Right lobe of liver (tissue), 6 donors: Measurements from ENCODE around the gene ADAM10. TPM values are rescaled to one million over a fixed set of nuclear protein-coding genes. Genes with fewer than 3 reads are reported as not detected.

ENCODE experiments used
- ATAC-seq, 4 donors: fragments of 200-7000 bp; cut with Tn5 transposase; one replicate each; pipeline ENCODE4 v1.9.1; 2020; ENCODE audit warnings: mild to moderate bottlenecking in 4 of 4, moderate library complexity in 4 of 4
- DNase-seq, 3 donors: peaks; one replicate each; pipeline ENCODE4 v3.0.0-alpha.2; 2020
- H3K27ac ChIP-seq, 3 donors: fragments of 200-600 bp; one replicate each; pipeline ENCODE4 v1.8.0; 2022
- H3K27me3 ChIP-seq, 2 donors: fragments of 200-600 bp; one replicate each; pipeline ENCODE4 v1.8.0; 2022
- H3K36me3 ChIP-seq, 4 donors: fragments of 200-600 bp; sonication (generic) in 1 of 4; one replicate each; pipeline versions ENCODE4 v1.5.1 to v1.8.0; 2017 to 2022; ENCODE audit warnings: control low read depth in 1 of 4
- H3K4me1 ChIP-seq, 4 donors: fragments of 200-600 bp; sonication (generic) in 1 of 4; one replicate each; pipeline versions ENCODE4 v1.5.1 to v1.8.0; 2017 to 2022; ENCODE audit warnings: control low read depth in 1 of 4
- H3K4me3 ChIP-seq, 3 donors: fragments of 200-600 bp; one replicate each; pipeline ENCODE4 v1.8.0; 2022
- H3K9me3 ChIP-seq, 4 donors: fragments of 200-600 bp; sonication (generic) in 1 of 4; one replicate each; pipeline versions ENCODE4 v1.5.1 to v1.8.0; 2017 to 2022; ENCODE audit warnings: control low read depth in 1 of 4
- CTCF ChIP-seq, 4 donors: fragments of 200-600 bp in 3 of 4; fragments of 450-650 bp in 1 of 4; IDR thresholded peaks; one replicate each; pipeline versions ENCODE4 v1.5.1 to v1.8.0; 2016 to 2022; ENCODE audit warnings: antibody characterized with exemption in 4 of 4, mild to moderate bottlenecking in 2 of 4
- POLR2A ChIP-seq: fragments of 450-650 bp; IDR thresholded peaks from one replicate; pipeline ENCODE4 v1.6.1; 2017; ENCODE audit warnings: antibody characterized with exemption, mild to moderate bottlenecking
- WGBS: methylation state at CpG from one replicate; pipeline ENCODE4 v1.1.6; 2018; ENCODE audit warnings: low coverage, low lambda C conversion rate; ENCODE audit not compliant: insufficient coverage; ENCODE audit errors: missing lambda C conversion rate; 5-methylcytosine and 5-hydroxymethylcytosine counted together
- intact Hi-C, 2 donors: fragments of 100-400 bp; cut with DNase I; formaldehyde crosslinking; loops; one replicate each; pipeline versions ENCODE4 v1.11.2 to v1.14.1; 2022
- total RNA-seq, 6 experiments: library from RNA; depleted of rRNA in 2 of 6; stranded (reverse); fragments of >200 nt in 2 of 6; fragmentation: NEBNext Ultra II Directional in 3 of 6; extraction: Animal tissue kit (Norgen Biotek cat#: 25700) in 3 of 6; gene quantifications; one replicate each; pipeline versions ENCODE4 v1.1.0 to v1.2.4, GENCODE V29; 2016 to 2023
- donor health status: DM: no; HTN: yes; CAD: no.
- donor health status: DM: no; HTN: no; CAD: no.
- donor health status: DM: no; HTN: no; CAD: no.
- donor health status: DM: no; HTN: yes; CAD: no.
- donor health status: DM: no; HTN: yes; CAD: no.

ADAM10 gene
- total RNA-seq, 6 experiments from 2014 or later, result 24.1 to 78.1 (median 43.3) TPM

- WGBS, result 90% methylated on average over 1 of the region's 1 CpG
- H3K4me3 ChIP-seq, result no peak overlapping the region
- ATAC-seq (no peak), DNase-seq (no peak)
- H3K27me3 ChIP-seq, result no peaks in the 10 kb centered on the region
- no peak overlapping the region for H3K27ac ChIP-seq
- H3K9me3 ChIP-seq, result no peaks in the 10 kb centered on the region
- TF ChIP-seq POLR2A (no peak), CTCF (IDR thresholded peaks at IDR 0.05) (no peak)
- intact Hi-C loops, result no loop called here
- H3K4me1 ChIP-seq, result no peaks in the 10 kb centered on the region
- peaks cover 0 to 19% (median 0%) of the 10 kb centered on the region in 4 donors for H3K36me3 ChIP-seq
These were observed 109.5 kb downstream of the ADAM10 start for GRCh38 chr15:58639992-58640391.

- no peak for TF ChIP-seq POLR2A
- no peak for TF ChIP-seq CTCF (IDR thresholded peaks at IDR 0.05)
- intact Hi-C loops, result no loop called here
- no peak overlapping the region for H3K27ac ChIP-seq
- 90% methylated on average over 2 of the region's 2 CpGs for WGBS
- no peaks in the 10 kb centered on the region for H3K4me1 ChIP-seq
- DNase-seq (no peak), ATAC-seq (no peak)
- H3K9me3 ChIP-seq, result no peaks in the 10 kb centered on the region
- H3K4me3 ChIP-seq, result no peak overlapping the region
- peaks cover 0 to 19% (median 0%) of the 10 kb centered on the region in 4 donors for H3K36me3 ChIP-seq
- no peaks in the 10 kb centered on the region for H3K27me3 ChIP-seq
These were observed 110.3 kb downstream of the ADAM10 start for GRCh38 chr15:58639002-58639756.

- no peaks in the 10 kb centered on the region for H3K9me3 ChIP-seq
- TF ChIP-seq CTCF (IDR thresholded peaks at IDR 0.05), result no peak
- no peak for TF ChIP-seq POLR2A
- ATAC-seq, result no peak
- H3K27me3 ChIP-seq, result no peaks in the 10 kb centered on the region
- WGBS, result 100% methylated on average over 2 of the region's 2 CpGs
- intact Hi-C loops, result no loop called here
- H3K4me3 ChIP-seq, result no peak overlapping the region
- no peak for DNase-seq
- peaks cover 0 to 15% (median 9%) of the 10 kb centered on the region in 4 donors for H3K4me1 ChIP-seq
- H3K36me3 ChIP-seq, result peaks cover 0 to 5% (median 0%) of the 10 kb centered on the region in 4 donors
- no peak overlapping the region for H3K27ac ChIP-seq
These were observed 116.7 kb downstream of the ADAM10 start for GRCh38 chr15:58632789-58633188.

GRCh38 chr15:58631319-58631718 lies 118.2 kb downstream of the ADAM10 start:
- no peak for ATAC-seq
- intact Hi-C loops, result no loop called here
- TF ChIP-seq POLR2A, result no peak
- no peak for TF ChIP-seq CTCF (IDR thresholded peaks at IDR 0.05)
- Histone ChIP-seq H3K4me3 (no peak overlapping the region), H3K9me3 (no peaks in the 10 kb centered on the region), H3K36me3 (peaks cover 0 to 5% (median 0%) of the 10 kb centered on the region in 4 donors), H3K27ac (no peak overlapping the region), H3K27me3 (no peaks in the 10 kb centered on the region), H3K4me1 (peaks cover 0 to 20% (median 10%) of the 10 kb centered on the region in 4 donors)
- DNase-seq, result no peak
- WGBS, result 96% methylated on average over 2 of the region's 2 CpGs
